B cell (primary cell): ENCODE measurements around the gene GSDME. TPM values are rescaled to one million over a fixed set of nuclear protein-coding genes. Genes with fewer than 3 reads are reported as not detected.

Source experiments
- ATAC-seq: fragments of 200-7000 bp; cut with Tn5 transposase; one replicate; pipeline ENCODE4 v1.10.0; 2021; ENCODE audit warnings: low read depth, mild to moderate bottlenecking, moderate number of reproducible peaks, moderate library complexity
- CTCF ChIA-PET: fragments of 350-600 bp; sonication (Branson Sonifier 250); formaldehyde crosslinking; loops from one replicate; lab custom pipeline; 2021; ENCODE audit warnings: antibody characterized with exemption, inconsistent platforms; lab: Charles Lee
- POLR2A ChIA-PET: fragments of 350-600 bp; sonication (Branson Sonifier 250); formaldehyde crosslinking; loops from one replicate; lab custom pipeline; 2021; ENCODE audit warnings: antibody characterized with exemption; lab: Charles Lee
- DNase-seq: peaks from one replicate; pipeline ENCODE4 v3.0.0; 2013
- H2AFZ ChIP-seq: 2 replicates; pipeline ENCODE4 v1.6.1; 2012; ENCODE audit warnings: mild to moderate bottlenecking, low read depth, low read length; ENCODE audit not compliant: insufficient read depth, poor library complexity, severe bottlenecking
- H3K27ac ChIP-seq, 2 donors: 1 replicate in 1 of 2; 2 replicates in 1 of 2; pipeline ENCODE4 v1.5.1; 2012 to 2013; ENCODE audit warnings: low read length in 2 of 2, mild to moderate bottlenecking in 2 of 2, moderate library complexity in 1 of 2
- H3K27me3 ChIP-seq, 4 experiments: fragments of 200-600 bp in 1 of 4; sonication (generic) in 1 of 4; replicated peaks in 1 of 4; 1 replicate in 2 of 4; 2 replicates in 2 of 4; pipeline versions ENCODE4 v1.6.1 to v1.7.0; 2013 to 2016; ENCODE audit warnings: low read length in 3 of 4, mild to moderate bottlenecking in 2 of 4, mixed read lengths in 1 of 4, moderate library complexity in 1 of 4; ENCODE audit not compliant: insufficient read depth in 4 of 4, control insufficient read depth in 3 of 4; ENCODE audit errors: control extremely low read depth in 1 of 4
- H3K36me3 ChIP-seq, 2 experiments: replicated peaks in 1 of 2; 1 replicate in 1 of 2; 2 replicates in 1 of 2; pipeline versions ENCODE4 v1.6.1 to v1.7.1; 2013; ENCODE audit warnings: low read length in 1 of 2; ENCODE audit not compliant: insufficient read depth in 2 of 2, control insufficient read depth in 1 of 2; ENCODE audit errors: control extremely low read depth in 1 of 2, extremely low read depth in 1 of 2
- H3K4me1 ChIP-seq, 2 donors: fragments of 200-600 bp in 1 of 2; sonication (generic) in 1 of 2; 1 replicate in 1 of 2; 2 replicates in 1 of 2; pipeline versions ENCODE4 v1.5.1 to v1.6.1; 2013 to 2017; ENCODE audit warnings: low read length in 2 of 2; ENCODE audit not compliant: control insufficient read depth in 2 of 2, insufficient read depth in 2 of 2
- H3K4me2 ChIP-seq: replicated peaks from 2 replicates; pipeline ENCODE3; 2012; ENCODE audit warnings: mild to moderate bottlenecking, low read depth, low read length; ENCODE audit not compliant: poor library complexity, severe bottlenecking
- H3K4me3 ChIP-seq, 5 experiments: fragments of 200-600 bp in 1 of 5; sonication (generic) in 1 of 5; 1 replicate in 3 of 5; 2 replicates in 2 of 5; pipeline versions ENCODE4 v1.5.1 to v1.7.0; 2011 to 2016; ENCODE audit warnings: low read length in 4 of 5, mild to moderate bottlenecking in 4 of 5, low read depth in 2 of 5, control low read depth in 1 of 5, moderate library complexity in 1 of 5; ENCODE audit not compliant: insufficient read depth in 1 of 5; ENCODE audit errors: control extremely low read depth in 1 of 5, extremely low read depth in 1 of 5
- H3K79me2 ChIP-seq: fragments of 200-600 bp; sonication (generic); one replicate; pipeline ENCODE4 v1.6.0; 2016; ENCODE audit warnings: low read length; ENCODE audit not compliant: control insufficient read depth, insufficient read depth
- H3K9ac ChIP-seq: fragments of 200-600 bp; sonication (generic); 2 replicates; pipeline ENCODE4 v1.6.1; 2017; ENCODE audit warnings: mild to moderate bottlenecking, low read length, moderate library complexity
- H3K9me3 ChIP-seq, 3 donors: one replicate each; pipeline versions ENCODE4 v1.6.1 to v1.7.1; 2013; ENCODE audit warnings: low read length in 2 of 3; ENCODE audit not compliant: control insufficient read depth in 2 of 3, insufficient read depth in 1 of 3; ENCODE audit errors: control extremely low read depth in 1 of 3
- H4K20me1 ChIP-seq: 2 replicates; pipeline ENCODE4 v1.6.0; 2012; ENCODE audit warnings: mild to moderate bottlenecking, low read length; ENCODE audit not compliant: insufficient read depth, control insufficient read depth, poor library complexity, severe bottlenecking
- H3K27ac Mint-ChIP-seq: one replicate; pipeline ENCODE4 v1.8.0; 2021; ENCODE audit warnings: mixed read lengths
- H3K27me3 Mint-ChIP-seq: one replicate; pipeline ENCODE4 v1.8.0; 2021; ENCODE audit warnings: mixed read lengths
- H3K4me1 Mint-ChIP-seq: one replicate; pipeline ENCODE4 v1.8.0; 2021; ENCODE audit warnings: mixed read lengths
- H3K4me3 Mint-ChIP-seq: one replicate; pipeline ENCODE4 v1.8.0; 2021; ENCODE audit warnings: mixed read lengths
- H3K9me3 Mint-ChIP-seq: one replicate; pipeline ENCODE4 v1.8.0; 2022; ENCODE audit warnings: mixed read lengths; ENCODE audit not compliant: insufficient read depth
- CTCF ChIP-seq: fragments of 200-600 bp; IDR thresholded peaks from one replicate; pipeline ENCODE4 v1.8.0; 2022; ENCODE audit warnings: antibody characterized with exemption, mild to moderate bottlenecking
- EZH2 ChIP-seq: IDR thresholded peaks from 2 replicates; pipeline ENCODE4 v1.6.1; 2012; ENCODE audit warnings: borderline replicate concordance, low read depth, mild to moderate bottlenecking, moderate library complexity, low read length; ENCODE audit not compliant: insufficient read depth, poor library complexity, severe bottlenecking
- WGBS: methylation state at CpG from one replicate; pipeline ENCODE4 v1.1.5; 2013; ENCODE audit warnings: missing lambda C conversion rate; ENCODE audit not compliant: insufficient coverage; 5-methylcytosine and 5-hydroxymethylcytosine counted together
- intact Hi-C: fragments of 100-400 bp; cut with micrococcal nuclease; formaldehyde crosslinking; loops from one replicate; pipeline ENCODE4 v1.10.0; 2022
- polyA plus RNA-seq: library from polyadenylated mRNA; depleted of rRNA; stranded (reverse); fragments of >200 nt; gene quantifications from 2 replicates; pipeline ENCODE4 v1.2.3, GENCODE V29; 2012
- total RNA-seq, 2 donors: library from RNA; stranded (reverse); fragments of 120-200 nt in 1 of 2; gene quantifications; 1 replicate in 1 of 2; 2 replicates in 1 of 2; pipeline versions ENCODE4 v1.2.3 to v1.2.4, GENCODE V29; 2013 to 2022

The GSDME gene
- total and polyA plus RNA-seq, 2 donors (not counting 1 experiment from before 2014, with no cell fraction given): 7.0 to 11.9 TPM

GRCh38 chr7:24724451-24725190, 32.6 kb downstream of the GSDME start:
- TF ChIP-seq CTCF: no peak
- TF ChIP-seq EZH2: no peak
- no peak overlapping the region for H3K27ac ChIP-seq
- Mint-ChIP-seq H3K9me3 (peaks cover 3% of the 10 kb centered on the region), H3K27ac (peak overlapping the region; percentile 51), H3K27me3 (peaks cover 7% of the 10 kb centered on the region), H3K4me1 (peaks cover 70% of the 10 kb centered on the region), H3K4me3 (no peak overlapping the region)
- no peak overlapping the region for H2AFZ ChIP-seq
- H3K79me2 ChIP-seq: no peaks in the 10 kb centered on the region
- DNase-seq (no peak), ATAC-seq (no peak)
- no peak overlapping the region for H3K4me2 ChIP-seq
- no peaks in the 10 kb centered on the region for H4K20me1 ChIP-seq
- WGBS: 99% methylated on average over 10 of the region's 13 CpGs
- H3K4me3 ChIP-seq: no peak overlapping the region
- no peak overlapping the region for H3K9ac ChIP-seq
- intact Hi-C loops: loop anchor here (10.0 kb wide), 1 partner anchor 370 kb away; no protein-coding TSS in a partner anchor
- H3K36me3 ChIP-seq: no peaks in the 10 kb centered on the region
- H3K4me1 ChIP-seq: peaks cover 19 to 32% of the 10 kb centered on the region in 2 donors
- peaks cover 0 to 14% (median 0%) of the 10 kb centered on the region in 3 donors for H3K9me3 ChIP-seq
- CTCF ChIA-PET: interaction anchor here (1.2 to 1.6 kb wide), 3 partner anchors 9 to 88 kb away, joined by 4 to 5 read pairs (median 4); no protein-coding TSS in a partner anchor
- POLR2A ChIA-PET: no interaction called here
- H3K27me3 ChIP-seq: no peaks in the 10 kb centered on the region

- 64% methylated on average over 3 of the region's 5 CpGs for WGBS
- peaks cover 0 to 19% (median 0%) of the 10 kb centered on the region in 3 donors for H3K9me3 ChIP-seq
- Mint-ChIP-seq H3K27ac (peak overlapping the region; percentile 39), H3K4me3 (no peak overlapping the region), H3K27me3 (no peaks in the 10 kb centered on the region), H3K9me3 (peaks cover 3% of the 10 kb centered on the region), H3K4me1 (peaks cover 76% of the 10 kb centered on the region)
- no peak overlapping the region for H3K9ac ChIP-seq
- TF ChIP-seq CTCF (no peak), EZH2 (no peak)
- ATAC-seq (no peak), DNase-seq (no peak)
- no peaks in the 10 kb centered on the region for H3K36me3 ChIP-seq
- POLR2A ChIA-PET: no interaction called here
- H3K4me3 ChIP-seq: no peak overlapping the region
- no peaks in the 10 kb centered on the region for H4K20me1 ChIP-seq
- no peak overlapping the region for H2AFZ ChIP-seq
- H3K27ac ChIP-seq: no peak overlapping the region
- H3K4me1 ChIP-seq: peaks cover 31 to 47% of the 10 kb centered on the region in 2 donors
- CTCF ChIA-PET: interaction anchor here (1.0 kb wide), 1 partner anchor 368 kb away, joined by 4 read pairs; no protein-coding TSS in a partner anchor
- no peaks in the 10 kb centered on the region for H3K79me2 ChIP-seq
- H3K27me3 ChIP-seq: no peaks in the 10 kb centered on the region
- H3K4me2 ChIP-seq: no peak overlapping the region
- intact Hi-C loops: loop anchor here (10.0 kb wide), 1 partner anchor 372 kb away; no protein-coding TSS in a partner anchor
These were observed 34.1 kb downstream of the GSDME start for GRCh38 chr7:24723178-24723530.
